NCI-H510A (cell line): ENCODE data around the gene CXCR2.
"Not testable (repeated sequence)": the region's sequence is repeated elsewhere in the genome, so short reads cannot be mapped to it uniquely, and the experiment has no call there.

Experiments
- DNase-seq: peaks from one replicate; lab custom pipeline; 2025; lab: John Stamatoyannopoulos, UW

Gene CXCR2

DNA sequence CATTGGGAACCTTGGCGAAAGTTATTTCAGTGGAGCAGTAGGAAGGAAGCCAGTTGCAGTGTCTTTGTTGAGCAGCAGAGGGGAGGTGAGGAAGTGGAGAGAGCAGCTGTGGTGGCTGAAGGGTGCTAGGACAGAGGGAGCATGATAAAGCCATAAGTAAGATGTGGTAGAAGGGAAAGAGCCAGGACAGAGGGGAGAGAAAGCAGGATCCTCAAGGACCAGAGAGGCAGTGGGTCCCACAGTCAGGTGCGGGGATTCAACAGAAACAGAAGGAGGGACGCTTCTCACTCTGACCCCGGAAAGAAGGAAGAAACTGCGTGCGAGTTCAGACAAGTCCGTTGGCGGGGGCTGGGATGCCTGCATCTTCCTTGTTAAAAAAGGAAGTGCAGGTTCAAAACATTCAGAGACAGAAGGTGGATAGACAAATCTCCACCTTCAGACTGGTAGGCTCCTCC, at the start of gene CXCR2:
TSS of gene CXCR2 (plus strand) at position 403 of the 455 bp plus-strand sequence. CDS start 8,774 bp downstream, outside the sequence.
- DNase-seq: no peak

- DNase-seq: no peak
These were observed 48.2 kb upstream of the CXCR2 start for GRCh38 chr2:218077464-218078216.

DNA sequence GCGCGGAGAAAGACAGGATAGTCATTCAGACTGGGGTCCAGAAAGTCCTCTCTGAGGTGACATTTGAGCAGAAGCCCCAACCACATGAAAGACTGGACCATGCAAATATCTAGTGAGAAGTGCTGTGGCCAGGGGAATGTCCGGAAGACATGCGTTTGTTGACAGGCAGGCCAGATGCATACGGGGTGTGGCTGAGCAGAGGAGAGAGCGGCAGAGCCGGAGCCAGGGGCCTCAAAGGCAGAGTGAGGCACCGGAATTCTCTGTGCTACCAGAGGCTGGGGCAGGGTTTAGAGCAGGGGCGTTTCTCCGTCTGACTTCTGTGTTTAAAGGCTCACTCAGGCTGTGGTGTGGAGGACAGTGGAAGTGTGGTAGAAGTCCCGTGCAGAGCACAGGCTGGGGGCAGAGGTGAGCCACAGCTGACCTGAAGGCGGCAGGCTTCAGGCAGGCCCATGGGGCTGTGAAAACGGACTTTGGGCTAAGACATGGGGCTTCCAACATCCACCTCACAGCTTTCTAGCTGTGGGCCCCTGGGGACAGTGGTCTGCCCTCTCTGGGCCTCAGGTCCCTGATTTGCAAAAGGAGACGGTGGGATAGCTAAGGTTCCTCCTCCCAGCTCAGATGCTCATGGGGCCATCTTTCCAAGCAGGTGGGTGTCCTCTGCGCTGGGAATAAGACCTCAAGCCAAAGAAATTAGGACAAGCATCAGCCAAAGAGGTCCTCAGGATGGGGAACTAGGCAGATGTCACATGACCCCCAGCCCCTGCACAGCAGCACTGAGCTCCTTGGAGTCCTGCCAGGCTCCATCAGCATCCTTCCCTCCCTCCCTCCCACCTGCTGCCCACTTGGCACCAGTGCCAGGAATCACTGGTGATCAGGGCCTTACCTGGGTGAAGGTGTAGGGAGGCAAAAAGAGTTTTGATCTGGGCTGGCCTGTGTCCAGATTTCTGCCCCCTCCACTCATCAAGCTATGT, 45.6 kb upstream of the CXCR2 start:
- DNase-seq: no peak

DNA sequence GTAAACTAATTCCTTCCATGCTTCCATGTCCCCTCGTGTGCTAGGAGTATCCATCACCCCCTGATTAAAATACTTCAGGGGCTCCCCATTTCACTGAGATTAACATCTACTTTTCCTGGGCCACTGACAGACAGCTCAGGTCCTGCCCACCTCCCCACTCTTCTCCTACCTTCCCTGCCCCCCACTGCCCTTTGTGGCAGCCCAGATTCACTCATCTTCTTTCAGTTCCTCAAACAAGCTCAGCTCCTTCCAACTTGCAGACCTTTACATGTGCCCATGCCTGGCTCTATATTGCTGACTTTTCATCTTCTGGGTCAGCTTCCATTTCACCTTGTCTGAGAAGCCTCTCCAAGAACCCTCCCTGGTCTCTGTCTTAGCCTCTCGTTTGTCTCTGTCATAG, 44.8 kb upstream of the CXCR2 start:
- DNase-seq: no peak

GRCh38 chr2:218081695-218082094, 44.1 kb upstream of the CXCR2 start:
- no peak for DNase-seq

DNA sequence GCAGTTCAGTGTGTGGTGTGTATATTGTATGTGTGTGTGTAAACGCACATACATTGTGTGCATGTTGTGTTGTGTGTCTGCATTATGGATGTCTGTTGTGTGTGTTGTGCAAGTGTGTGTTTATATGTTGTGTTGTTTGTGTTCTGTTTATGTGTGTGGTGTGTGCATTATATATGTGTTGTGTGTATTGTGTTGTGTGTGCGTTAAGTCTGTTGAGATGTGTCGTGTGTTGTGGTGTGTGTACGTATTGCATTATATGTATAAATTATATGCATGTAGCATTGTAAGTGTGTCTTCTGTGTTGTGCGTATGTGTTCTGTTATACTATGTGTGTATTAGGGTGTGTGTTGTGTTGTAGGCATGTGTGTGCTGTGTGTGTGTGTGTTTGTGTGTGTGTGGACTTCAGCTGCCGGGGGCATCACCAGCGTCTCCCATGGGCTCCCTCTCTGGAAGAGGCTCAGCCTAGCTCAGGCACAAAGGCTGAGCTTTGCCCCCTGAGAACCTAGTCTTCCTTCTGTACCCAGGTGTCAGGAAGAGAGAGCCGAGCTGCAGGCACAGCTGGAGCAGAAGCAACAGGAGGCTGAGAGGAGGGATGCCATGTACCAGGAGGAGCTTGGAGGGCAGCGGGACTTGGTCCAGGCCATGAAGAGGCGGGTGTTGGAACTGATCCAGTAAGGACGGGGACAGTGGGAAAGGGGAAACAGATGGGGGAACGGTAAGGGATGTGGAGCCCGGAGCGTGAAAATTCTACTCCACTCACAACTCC, 43.1 kb upstream of the CXCR2 start:
- DNase-seq: no peak

GRCh38 chr2:218083352-218083676, 42.5 kb upstream of the CXCR2 start:
- no peak for DNase-seq

DNA sequence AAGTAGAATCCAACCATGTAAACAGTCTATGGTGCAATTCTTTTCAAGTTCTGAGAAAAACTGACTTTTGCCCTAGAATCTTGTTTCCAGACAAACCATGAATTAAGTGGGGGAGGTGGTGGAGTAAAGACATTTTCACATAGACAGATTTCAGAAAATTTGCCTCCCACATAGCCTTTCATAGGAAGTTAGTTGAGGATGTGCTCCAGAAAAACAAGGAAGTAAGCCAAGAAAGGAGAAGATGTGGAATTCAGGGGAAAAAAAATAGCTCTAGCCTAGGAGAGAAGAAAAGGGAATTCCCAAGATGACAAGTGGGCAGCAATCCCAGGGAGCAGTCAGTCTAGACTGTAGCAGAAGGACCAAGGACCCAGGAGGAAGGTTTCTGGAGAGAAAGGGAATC, 39.4 kb upstream of the CXCR2 start:
- DNase-seq: no peak

DNA sequence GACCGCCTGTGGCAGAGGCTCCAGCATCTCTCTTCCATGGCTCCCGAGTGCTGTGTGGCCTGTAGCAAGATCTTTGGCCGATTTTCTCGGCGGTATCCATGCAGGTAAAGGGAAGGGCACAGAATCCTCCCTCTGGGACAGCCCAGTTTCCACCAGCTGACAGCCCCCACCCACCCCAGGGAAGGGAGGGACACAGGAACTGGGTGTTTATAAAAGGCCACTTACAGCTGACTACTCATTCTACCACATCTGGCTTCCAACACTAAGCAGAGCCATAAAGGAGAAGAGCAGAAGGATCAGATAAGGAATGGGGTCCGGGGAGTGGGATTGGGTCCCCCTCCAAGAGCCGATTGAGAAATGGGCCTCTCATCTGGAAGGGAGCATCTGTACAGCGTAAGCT, 36.6 kb upstream of the CXCR2 start:
- DNase-seq: no peak

GRCh38 chr2:218091746-218092145, 34.1 kb upstream of the CXCR2 start:
- no peak for DNase-seq

DNA sequence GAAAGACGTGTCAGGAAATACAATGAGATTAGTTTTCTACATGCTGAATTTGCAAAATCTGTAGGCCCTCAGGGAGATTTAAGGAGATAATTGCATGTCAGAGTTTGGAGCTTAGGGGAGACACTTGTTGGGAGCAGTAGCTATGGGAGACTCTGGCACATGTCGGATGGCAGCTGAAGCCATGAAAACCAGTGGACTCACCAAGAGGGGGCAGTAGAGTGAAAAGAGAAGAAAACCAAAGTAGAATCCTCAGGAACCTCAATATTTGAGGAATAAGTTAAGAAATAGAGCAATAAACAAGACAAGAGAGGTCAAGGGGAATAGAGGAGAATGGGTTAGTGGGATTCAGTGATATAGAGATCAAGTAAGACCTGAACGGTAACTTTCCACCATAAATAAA, 31.9 kb upstream of the CXCR2 start:
- DNase-seq: no peak

DNA sequence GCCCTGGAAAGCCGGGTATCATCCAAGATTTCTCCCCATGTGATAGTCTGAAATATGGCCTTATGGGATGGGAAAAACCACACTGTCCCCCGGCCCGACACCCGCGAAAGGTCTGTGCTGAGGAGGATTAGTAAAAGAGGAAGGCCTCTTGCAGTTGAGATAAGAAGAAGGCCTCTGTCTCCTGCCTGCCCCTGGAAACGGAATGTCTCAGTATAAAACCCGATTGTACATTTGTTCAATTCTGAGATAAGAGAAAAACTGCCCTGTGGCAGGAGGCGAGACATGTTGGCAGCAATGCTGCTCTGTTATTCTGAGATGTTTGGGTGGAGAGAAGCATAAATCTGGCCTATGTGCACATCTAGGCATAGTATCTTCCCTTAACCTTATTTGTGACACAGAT, 30.0 kb upstream of the CXCR2 start:
- DNase-seq: no peak

DNA sequence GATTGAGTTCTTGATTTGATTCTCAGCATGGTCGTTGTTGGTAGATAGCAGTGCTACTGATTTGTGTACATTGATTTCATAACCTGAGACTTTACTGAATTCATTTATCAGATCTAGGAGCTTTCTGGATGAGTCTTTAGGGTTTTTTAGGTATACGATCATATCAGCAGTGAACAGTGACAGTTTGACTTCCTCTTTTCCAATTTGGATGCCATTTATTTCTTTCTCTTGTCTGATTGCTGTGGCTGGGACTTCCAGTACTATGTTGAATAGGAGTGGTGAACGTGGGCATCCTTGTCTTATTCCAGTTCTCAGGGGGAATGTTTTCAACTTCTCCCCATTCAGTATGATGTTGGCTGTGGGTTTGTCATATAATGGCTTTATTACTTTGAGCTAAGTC, 27.9 kb upstream of the CXCR2 start:
- DNase-seq: no peak

GRCh38 chr2:218108834-218109233, 17.0 kb upstream of the CXCR2 start:
- DNase-seq: not testable (repeated sequence)

DNA sequence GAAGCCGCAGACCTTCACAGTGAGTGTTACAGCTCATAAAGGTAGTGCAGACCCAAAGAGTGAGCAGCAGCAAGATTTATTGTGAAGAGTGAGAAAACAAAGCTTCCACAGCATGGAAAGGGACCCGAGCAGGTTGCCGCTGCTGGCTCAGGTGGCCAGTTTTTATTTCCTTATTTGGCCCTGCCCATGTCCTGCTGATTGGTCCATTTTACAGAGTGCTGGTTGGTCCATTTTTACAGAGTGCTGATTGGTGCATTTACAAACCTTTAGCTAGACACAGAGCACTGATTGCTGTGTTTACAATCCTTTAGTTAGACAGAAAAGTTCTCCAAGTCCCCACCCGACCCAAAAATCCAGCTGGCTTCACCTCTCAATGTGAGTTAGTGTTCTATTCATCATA, 4.0 kb upstream of the CXCR2 start:
- DNase-seq: not testable (repeated sequence)

DNA sequence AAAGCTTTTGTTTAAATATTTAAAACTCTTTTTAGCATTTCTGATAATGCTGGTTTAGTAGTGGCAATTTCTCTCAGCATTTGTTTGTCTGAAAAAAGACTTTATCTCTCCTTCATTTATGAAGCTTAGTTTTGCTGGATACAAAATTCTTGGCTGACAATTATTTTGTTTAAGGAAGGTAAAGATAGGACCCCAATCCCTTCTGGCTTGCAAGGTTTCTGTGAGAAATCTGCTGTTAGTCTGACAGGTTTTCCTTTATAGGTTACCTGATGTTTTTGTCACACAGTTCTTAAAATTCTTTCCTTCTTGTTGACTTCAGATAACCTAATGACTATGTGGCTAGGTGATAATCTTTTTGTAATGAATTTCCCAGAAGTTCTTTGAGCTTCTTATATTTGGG, 3.5 kb upstream of the CXCR2 start:
- not testable (repeated sequence) for DNase-seq

GRCh38 chr2:218123986-218124385, 1.8 kb upstream of the CXCR2 start:
- DNase-seq: no peak

DNA sequence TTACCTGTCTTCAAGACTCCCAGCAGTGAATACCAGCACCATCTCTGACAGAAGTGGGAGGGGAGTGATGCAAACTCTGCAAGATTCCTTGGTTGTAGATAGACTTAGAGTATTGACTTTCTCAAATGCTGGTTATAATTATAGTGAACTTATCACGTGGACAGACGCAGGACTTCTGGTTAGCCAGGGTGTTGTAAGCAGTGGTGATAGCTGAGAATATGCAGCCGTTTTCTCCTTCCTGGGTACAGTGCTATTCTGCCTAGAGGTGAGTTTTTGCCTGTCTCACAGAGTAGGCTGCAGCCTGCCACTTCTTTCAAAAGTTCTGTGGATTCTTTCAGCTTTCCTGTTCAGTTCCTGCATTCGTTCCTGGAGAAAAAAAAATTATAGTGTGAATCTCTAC, 733 bp upstream of the CXCR2 start:
- no peak for DNase-seq

DNA sequence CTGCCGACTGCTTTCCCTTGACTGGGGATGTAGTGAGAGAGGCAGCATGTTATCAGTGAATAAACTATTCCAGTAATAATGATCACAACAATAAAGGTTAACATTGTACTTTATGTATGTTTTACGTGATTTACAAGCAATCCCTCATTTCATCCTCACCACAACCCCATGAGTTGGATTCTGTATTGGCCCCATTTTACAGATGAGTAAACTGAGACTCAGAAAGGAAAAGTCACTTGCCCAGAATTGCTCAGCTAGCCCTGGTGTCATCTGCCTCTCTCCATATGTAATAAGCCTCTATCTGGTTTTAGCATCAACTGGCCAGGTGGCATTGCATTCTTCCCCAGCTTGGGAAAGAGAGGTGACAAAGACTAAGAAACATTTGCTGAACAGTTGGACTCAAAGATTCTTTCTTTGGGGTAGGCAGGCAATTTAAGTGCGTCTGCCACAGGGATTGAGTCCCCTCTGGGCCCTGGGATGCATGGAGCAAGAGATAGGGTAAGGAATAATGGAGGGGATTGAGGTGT, 2.2 kb downstream of the CXCR2 start:
- DNase-seq: no peak

GRCh38 chr2:218128781-218129457, 3.1 kb downstream of the CXCR2 start:
- DNase-seq: no peak

- no peak for DNase-seq
These were observed 3.8 kb downstream of the CXCR2 start for GRCh38 chr2:218129458-218130135.
